Stimulated activated effector memory CD8-positive, alpha-beta T cell treated with anti-CD3 and anti-CD28 coated beads, Interleukin-12 subunit alpha, Interleukin-12 subunit beta, amount 100 ng/mL, for 72 hours (primary cell): ENCODE measurements around the gene TOMM20L.
A peak's percentile ranks its signal among the peaks of the same experiment; 100 is the strongest.
"Not testable (repeated sequence)": the region's sequence is repeated elsewhere in the genome, so short reads cannot be mapped to it uniquely, and the experiment has no call there.

Source experiments
- ATAC-seq: fragments of 150-1000 bp; cut with Tn5 transposase; 2 replicates; pipeline ENCODE4 v1.10.0; 2021
- DNase-seq, 2 donors: peaks; one replicate each; pipeline ENCODE4 v3.0.0; 2021 to 2022; ENCODE audit warnings: low spot score in 2 of 2
- H3K27ac Mint-ChIP-seq: one replicate; pipeline ENCODE4 v1.8.0; 2022; ENCODE audit warnings: mild to moderate bottlenecking, mixed read lengths
- H3K36me3 Mint-ChIP-seq: one replicate; pipeline ENCODE4 v1.8.0; 2022; ENCODE audit warnings: mild to moderate bottlenecking, mixed read lengths
- H3K4me1 Mint-ChIP-seq: one replicate; pipeline ENCODE4 v1.8.0; 2022; ENCODE audit warnings: mixed read lengths
- H3K4me3 Mint-ChIP-seq: one replicate; pipeline ENCODE4 v1.8.0; 2022; ENCODE audit warnings: mild to moderate bottlenecking, mixed read lengths
- H3K9me3 Mint-ChIP-seq: one replicate; pipeline ENCODE4 v1.8.0; 2022; ENCODE audit warnings: mixed read lengths

Gene TOMM20L

GRCh38 chr14:58401587-58401986, 5.9 kb downstream of the TOMM20L start:
- Mint-ChIP-seq H3K36me3 (peaks cover 7% of the 10 kb centered on the region), H3K4me3 (no peak overlapping the region), H3K4me1 (peaks cover 4% of the 10 kb centered on the region), H3K27ac (no peak overlapping the region), H3K9me3 (no peaks in the 10 kb centered on the region)
- ATAC-seq (peak; percentile 58), DNase-seq (no peak)

GRCh38 chr14:58408681-58409215, 13.0 kb downstream of the TOMM20L start:
- no peak for ATAC-seq
- Mint-ChIP-seq H3K4me3 (no peak overlapping the region), H3K9me3 (no peaks in the 10 kb centered on the region), H3K4me1 (no peaks in the 10 kb centered on the region), H3K27ac (no peak overlapping the region), H3K36me3 (peaks cover 78% of the 10 kb centered on the region)
- no peak for DNase-seq

GRCh38 chr14:58414845-58415244, 19.1 kb downstream of the TOMM20L start:
- Mint-ChIP-seq H3K4me1 (peaks cover 10% of the 10 kb centered on the region), H3K4me3 (no peak overlapping the region), H3K27ac (no peak overlapping the region), H3K9me3 (no peaks in the 10 kb centered on the region), H3K36me3 (peaks cover 100% of the 10 kb centered on the region)
- DNase-seq (no peak), ATAC-seq (no peak)

- no peak for DNase-seq
- H3K4me1 Mint-ChIP-seq = peaks cover 10% of the 10 kb centered on the region
- no peaks in the 10 kb centered on the region for H3K9me3 Mint-ChIP-seq
- no peak overlapping the region for H3K4me3 Mint-ChIP-seq
- peaks cover 100% of the 10 kb centered on the region for H3K36me3 Mint-ChIP-seq
- no peak overlapping the region for H3K27ac Mint-ChIP-seq
- ATAC-seq = no peak
Observed at GRCh38 chr14:58415636-58416547, 20.2 kb downstream of the TOMM20L start.

- Mint-ChIP-seq H3K27ac (peak overlapping the region; percentile 74), H3K36me3 (peaks cover 100% of the 10 kb centered on the region)
- ATAC-seq, DNase-seq, H3K9me3 Mint-ChIP-seq, H3K4me1 Mint-ChIP-seq, H3K4me3 Mint-ChIP-seq: not testable (repeated sequence)
Observed at GRCh38 chr14:58416934-58417333, 21.2 kb downstream of the TOMM20L start.

GRCh38 chr14:58426670-58427280, 31.0 kb downstream of the TOMM20L start:
- H3K36me3 Mint-ChIP-seq = peaks cover 77% of the 10 kb centered on the region
- no peak for ATAC-seq
- H3K4me1 Mint-ChIP-seq = peaks cover 33% of the 10 kb centered on the region
- peak; percentile 52 to 81 for DNase-seq
- peak overlapping the region; percentile 65 for H3K4me3 Mint-ChIP-seq
- no peaks in the 10 kb centered on the region for H3K9me3 Mint-ChIP-seq
- peak overlapping the region; percentile 95 for H3K27ac Mint-ChIP-seq

GRCh38 chr14:58427281-58428117, 31.8 kb downstream of the TOMM20L start, which contains the start of the genes KIAA0586 and TIMM9:
Gene KIAA0586, plus strand, starts transcription at chr14:58427719. Its CDS starts 546 bp downstream, at chr14:58428265.
Gene TIMM9, minus strand, starts transcription at chr14:58427531. Its CDS starts 15,586 bp downstream, at chr14:58411945.
- H3K4me3 Mint-ChIP-seq = peak within 1 kb of the TSS; percentile 65
- H3K9me3 Mint-ChIP-seq = no peaks in the 10 kb centered on the region
- peaks cover 33% of the 10 kb centered on the region for H3K4me1 Mint-ChIP-seq
- peaks cover 76% of the 10 kb centered on the region for H3K36me3 Mint-ChIP-seq
- peak within 1 kb of the TSS; percentile 95 for H3K27ac Mint-ChIP-seq
- DNase-seq = peak; percentile 82 to 97
- ATAC-seq = peak; percentile 84

- Mint-ChIP-seq H3K36me3 (peaks cover 76% of the 10 kb centered on the region), H3K4me1 (peaks cover 33% of the 10 kb centered on the region), H3K9me3 (no peaks in the 10 kb centered on the region), H3K27ac (peak overlapping the region; percentile 95), H3K4me3 (peak overlapping the region; percentile 65)
- DNase-seq = no peak
- ATAC-seq = no peak
Observed at GRCh38 chr14:58428118-58428683, 32.5 kb downstream of the TOMM20L start.

- H3K36me3 Mint-ChIP-seq = peaks cover 78% of the 10 kb centered on the region
- H3K4me3 Mint-ChIP-seq = peak overlapping the region; percentile 65
- peaks cover 27% of the 10 kb centered on the region for H3K4me1 Mint-ChIP-seq
- peak overlapping the region; percentile 95 for H3K27ac Mint-ChIP-seq
- no peaks in the 10 kb centered on the region for H3K9me3 Mint-ChIP-seq
- DNase-seq = no peak
- peak; percentile 92 for ATAC-seq
Observed at GRCh38 chr14:58430156-58430555, 34.4 kb downstream of the TOMM20L start.

- Mint-ChIP-seq H3K27ac (no peak overlapping the region), H3K9me3 (no peaks in the 10 kb centered on the region), H3K4me3 (no peak overlapping the region), H3K36me3 (peaks cover 65% of the 10 kb centered on the region), H3K4me1 (no peaks in the 10 kb centered on the region)
- ATAC-seq (no peak), DNase-seq (no peak)
Observed at GRCh38 chr14:58439476-58439875, 43.7 kb downstream of the TOMM20L start.

- no peak for ATAC-seq
- H3K36me3 Mint-ChIP-seq = peaks cover 85% of the 10 kb centered on the region
- no peaks in the 10 kb centered on the region for H3K4me1 Mint-ChIP-seq
Observed at GRCh38 chr14:58444627-58445026, 48.9 kb downstream of the TOMM20L start.

GRCh38 chr14:58455593-58456265, 60.0 kb downstream of the TOMM20L start:
- no peak for ATAC-seq
- no peak for DNase-seq
- no peak overlapping the region for H3K4me3 Mint-ChIP-seq
- H3K9me3 Mint-ChIP-seq = peaks cover 2% of the 10 kb centered on the region
- no peaks in the 10 kb centered on the region for H3K4me1 Mint-ChIP-seq
- no peak overlapping the region for H3K27ac Mint-ChIP-seq
- H3K36me3 Mint-ChIP-seq = peaks cover 98% of the 10 kb centered on the region

More at GRCh38 chr14:58444627-58445026, 48.9 kb downstream of the TOMM20L start:
- no peak for DNase-seq
- Mint-ChIP-seq H3K27ac (no peak overlapping the region), H3K4me3 (no peak overlapping the region), H3K9me3 (no peaks in the 10 kb centered on the region)
